ENCODE measurements around the gene HOOK2.
"Not testable (repeated sequence)": the region's sequence is repeated elsewhere in the genome, so short reads cannot be mapped to it uniquely, and the experiment has no call there.

Gene HOOK2

GRCh38 chr19:12756150-12756883 is 19.0 kb downstream of the HOOK2 start:
- DNase-seq (ENCODE audit: low read depth in 1 of 2, low spot score in 1 of 2): no peak

GRCh38 chr19:12754465-12755196 is 20.7 kb downstream of the HOOK2 start:
- DNase-seq (ENCODE audit: low read depth in 1 of 2, low spot score in 1 of 2): no peak

GRCh38 chr19:12752056-12752781 is 23.1 kb downstream of the HOOK2 start:
- DNase-seq (ENCODE audit: low read depth in 1 of 2, low spot score in 1 of 2): no peak

- no peak for DNase-seq (ENCODE audit: low read depth in 1 of 2, low spot score in 1 of 2)
Measured at GRCh38 chr19:12751635-12752034, 23.7 kb downstream of the HOOK2 start, which contains the start of gene BEST2. BEST2 (plus strand) TSS chr19:12751791; CDS start chr19:12752593, 802 bp downstream.

GRCh38 chr19:12750851-12751250 is 24.5 kb downstream of the HOOK2 start:
- no peak for DNase-seq (ENCODE audit: low read depth in 1 of 2, low spot score in 1 of 2)

GRCh38 chr19:12749938-12750521 is 25.3 kb downstream of the HOOK2 start:
- DNase-seq (ENCODE audit: low read depth in 1 of 2, low spot score in 1 of 2): no peak

- no peak for DNase-seq (ENCODE audit: low read depth in 1 of 2, low spot score in 1 of 2)
Measured at GRCh38 chr19:12748489-12748888, 26.9 kb downstream of the HOOK2 start.

- DNase-seq (ENCODE audit: low read depth in 1 of 2, low spot score in 1 of 2): no peak
Measured at GRCh38 chr19:12745166-12745897, 30.0 kb downstream of the HOOK2 start.

GRCh38 chr19:12737835-12738351 is 37.5 kb downstream of the HOOK2 start:
- DNase-seq (ENCODE audit: low read depth in 1 of 2, low spot score in 1 of 2): no peak

- DNase-seq (ENCODE audit: low read depth in 1 of 2, low spot score in 1 of 2): peak; percentile 55 to 60
Measured at GRCh38 chr19:12736995-12737834, 38.1 kb downstream of the HOOK2 start, which contains the start of gene GET3. GET3 (plus strand) TSS chr19:12737497; CDS start chr19:12737506, 9 bp downstream.

- DNase-seq (ENCODE audit: low read depth in 1 of 2, low spot score in 1 of 2): peak in 1 of 2 donors; percentile 24
Measured at GRCh38 chr19:12733369-12734214, 41.8 kb downstream of the HOOK2 start.

- no peak for DNase-seq (ENCODE audit: low read depth in 1 of 2, low spot score in 1 of 2)
Measured at GRCh38 chr19:12731337-12731736, 44.0 kb downstream of the HOOK2 start.

- no peak for DNase-seq (ENCODE audit: low read depth in 1 of 2, low spot score in 1 of 2)
Measured at GRCh38 chr19:12730064-12730463, 45.3 kb downstream of the HOOK2 start.

- no peak for DNase-seq (ENCODE audit: low read depth in 1 of 2, low spot score in 1 of 2)
Measured at GRCh38 chr19:12727745-12728433, 47.5 kb downstream of the HOOK2 start.

GRCh38 chr19:12726988-12727316 is 48.4 kb downstream of the HOOK2 start:
- no peak for DNase-seq (ENCODE audit: low read depth in 1 of 2, low spot score in 1 of 2)

- DNase-seq (ENCODE audit: low read depth in 1 of 2, low spot score in 1 of 2): not testable (repeated sequence)
Measured at GRCh38 chr19:12725612-12726011, 49.7 kb downstream of the HOOK2 start.

- DNase-seq (ENCODE audit: low read depth in 1 of 2, low spot score in 1 of 2): peak; percentile 38 to 56
Measured at GRCh38 chr19:12723641-12724426, 51.5 kb downstream of the HOOK2 start, which contains the start of gene TNPO2. TNPO2 (minus strand) TSS chr19:12723932; CDS start chr19:12720977, 2,955 bp downstream.

Measured in stimulated activated CD4-positive, alpha-beta T cell treated with anti-CD3 and anti-CD28 coated beads, Interleukin-15, amount 100 ng/mL, for 1 hour (primary cell).